Naive B cell (primary cell): ENCODE measurements around the gene ZCCHC2. TPM values are rescaled to one million over a fixed set of nuclear protein-coding genes. Genes with fewer than 3 reads are reported as not detected.

Source experiments
- ATAC-seq, 2 donors: fragments of 150-1000 bp; cut with Tn5 transposase; 2 replicates each; pipeline ENCODE4 v1.10.0; 2021; ENCODE audit warnings: low read depth in 2 of 2, mild to moderate bottlenecking in 2 of 2, moderate library complexity in 2 of 2
- DNase-seq: peaks from one replicate; pipeline ENCODE4 v3.0.0; 2022
- H3K27ac Mint-ChIP-seq, 6 donors: one replicate each; pipeline ENCODE4 v1.8.0; 2020 to 2022; ENCODE audit warnings: mild to moderate bottlenecking in 6 of 6, mixed read lengths in 6 of 6, moderate library complexity in 5 of 6, inconsistent platforms in 2 of 6
- H3K27me3 Mint-ChIP-seq, 3 donors: one replicate each; pipeline ENCODE4 v1.8.0; 2021 to 2022; ENCODE audit warnings: mixed read lengths in 3 of 3, mild to moderate bottlenecking in 1 of 3
- H3K36me3 Mint-ChIP-seq, 2 donors: one replicate each; pipeline ENCODE4 v1.8.0; 2020 to 2022; ENCODE audit warnings: mixed read lengths in 2 of 2, inconsistent platforms in 1 of 2, mild to moderate bottlenecking in 1 of 2
- H3K4me1 Mint-ChIP-seq, 3 donors: one replicate each; pipeline ENCODE4 v1.8.0; 2020 to 2022; ENCODE audit warnings: mixed read lengths in 3 of 3, inconsistent platforms in 1 of 3, mild to moderate bottlenecking in 1 of 3, moderate library complexity in 1 of 3
- H3K4me3 Mint-ChIP-seq, 8 donors: one replicate each; pipeline ENCODE4 v1.8.0; 2020 to 2022; ENCODE audit warnings: mild to moderate bottlenecking in 8 of 8, mixed read lengths in 8 of 8, moderate library complexity in 8 of 8, inconsistent platforms in 2 of 8
- H3K9me3 Mint-ChIP-seq, 7 donors: one replicate each; pipeline ENCODE4 v1.8.0; 2020 to 2022; ENCODE audit warnings: mixed read lengths in 7 of 7, mild to moderate bottlenecking in 5 of 7, inconsistent platforms in 2 of 7, moderate library complexity in 1 of 7
- polyA plus RNA-seq, 6 donors: library from polyadenylated mRNA; unstranded; fragments of 300-500 nt; fragmentation: Illumina TruSeq; gene quantifications; one replicate each; pipeline ENCODE4 v1.2.3, GENCODE V29; 2021; ENCODE audit warnings: low read depth in 6 of 6

The ZCCHC2 gene
- polyA plus RNA-seq, 6 donors from 2014 or later, result 2.5 to 4.6 (median 2.8) TPM; not detected in 1

DNA sequence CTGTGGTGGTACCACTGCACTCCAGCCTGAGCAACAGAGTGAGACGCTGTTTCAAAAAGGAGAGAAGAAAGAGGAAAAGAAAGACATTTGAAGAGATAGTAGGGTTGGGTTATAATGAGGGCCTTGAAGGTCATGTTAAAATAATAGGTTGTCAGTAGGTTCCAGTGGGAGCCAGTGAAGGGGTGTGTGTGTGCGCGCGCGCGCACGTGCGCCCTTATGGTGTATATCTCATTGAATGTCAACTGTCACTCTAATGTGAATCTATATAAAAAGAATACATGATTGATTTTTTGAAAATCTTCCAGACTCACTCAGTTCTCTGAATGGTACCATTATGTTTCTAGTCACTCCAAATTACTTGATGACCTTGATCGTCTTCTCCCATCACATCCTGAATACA lies 9.1 kb downstream of the ZCCHC2 start:
- H3K4me1 Mint-ChIP-seq, result peaks cover 43 to 74% (median 56%) of the 10 kb centered on the region in 3 donors

DNA sequence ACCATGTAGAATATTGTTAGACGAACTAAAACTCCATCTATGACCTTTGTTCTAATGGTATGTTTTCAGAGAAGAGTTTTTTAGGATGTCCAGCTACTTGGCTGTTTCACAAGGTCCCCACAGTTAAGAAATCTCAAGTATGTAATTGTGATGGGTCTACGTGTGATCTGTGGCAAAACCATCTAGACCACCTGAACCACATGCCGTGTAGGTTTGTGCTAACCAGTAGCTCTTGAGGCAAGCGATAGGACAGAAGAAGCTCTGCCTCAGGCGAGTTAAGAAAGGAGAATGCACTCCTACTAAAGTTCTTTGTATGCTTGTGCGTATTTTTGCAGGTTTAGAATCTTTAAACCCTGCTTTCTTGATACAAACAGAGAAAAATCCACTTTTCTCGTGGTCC lies 13.2 kb downstream of the ZCCHC2 start:
- Mint-ChIP-seq H3K9me3 (no peaks in the 10 kb centered on the region), H3K4me3 (no peak overlapping the region), H3K27me3 (no peaks in the 10 kb centered on the region), H3K4me1 (peaks cover 29 to 46% (median 46%) of the 10 kb centered on the region in 3 donors), H3K27ac (no peak overlapping the region), H3K36me3 (peaks cover 0 to under 1% of the 10 kb centered on the region in 2 donors)
- DNase-seq, result no peak
- ATAC-seq, result no peak

More for the DNA sequence above, 9.1 kb downstream of the ZCCHC2 start:
- no peaks in the 10 kb centered on the region for H3K27me3 Mint-ChIP-seq
- peak overlapping the region in 2 of 8 donors; percentile 8 to 31 for H3K4me3 Mint-ChIP-seq
- ATAC-seq (no peak), DNase-seq (no peak)
- peak overlapping the region in 2 of 6 donors; percentile 1 to 54 for H3K27ac Mint-ChIP-seq
- H3K9me3 Mint-ChIP-seq, result no peaks in the 10 kb centered on the region
- H3K36me3 Mint-ChIP-seq, result no peaks in the 10 kb centered on the region

DNA sequence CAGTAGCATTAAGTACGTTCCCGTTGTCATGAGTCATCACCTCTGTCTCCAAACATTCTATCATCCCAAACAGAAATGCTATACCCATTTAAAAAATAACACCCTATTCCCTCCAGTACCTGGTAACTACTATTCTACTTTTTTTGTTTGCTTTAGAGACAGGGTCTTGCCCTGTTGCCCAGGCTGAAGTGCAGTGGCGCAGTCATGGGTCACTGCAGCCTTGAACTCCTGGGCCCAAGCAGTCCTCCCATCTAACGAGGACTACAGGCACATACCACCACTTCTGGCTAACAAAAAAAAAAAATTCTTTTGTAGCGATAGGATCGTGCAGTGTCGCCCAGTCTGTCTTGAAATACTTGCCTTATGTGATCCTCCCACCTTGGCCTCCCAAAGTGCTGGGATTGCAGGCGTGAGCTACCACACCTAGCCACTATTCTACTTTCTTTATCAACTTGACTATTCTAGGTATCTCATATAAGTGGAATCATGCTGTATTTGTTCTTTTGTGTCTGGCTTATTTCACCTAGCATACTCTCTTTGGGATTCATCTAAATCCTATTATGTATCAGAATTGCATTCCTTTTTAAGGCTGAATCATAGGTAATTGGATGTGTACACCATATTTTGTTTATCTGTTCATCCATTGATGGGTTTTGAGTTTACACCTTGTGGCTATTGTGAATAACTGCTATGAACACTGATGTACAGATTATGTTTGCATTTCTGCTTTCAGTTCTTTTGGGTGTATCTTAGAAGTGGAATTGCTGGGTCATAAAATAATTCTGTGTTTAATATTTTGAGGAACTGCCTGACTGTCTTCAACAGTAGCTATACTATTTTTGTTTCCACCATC lies 14.4 kb downstream of the ZCCHC2 start:
- ATAC-seq, result no peak
- H3K9me3 Mint-ChIP-seq, result no peaks in the 10 kb centered on the region
- H3K36me3 Mint-ChIP-seq, result peaks cover 7 to 8% of the 10 kb centered on the region in 2 donors
- H3K27me3 Mint-ChIP-seq, result no peaks in the 10 kb centered on the region
- no peak overlapping the region for H3K27ac Mint-ChIP-seq
- peak overlapping the region in 1 of 8 donors; percentile 77 for H3K4me3 Mint-ChIP-seq
- DNase-seq, result no peak
- H3K4me1 Mint-ChIP-seq, result peaks cover 17 to 36% (median 35%) of the 10 kb centered on the region in 3 donors

DNA sequence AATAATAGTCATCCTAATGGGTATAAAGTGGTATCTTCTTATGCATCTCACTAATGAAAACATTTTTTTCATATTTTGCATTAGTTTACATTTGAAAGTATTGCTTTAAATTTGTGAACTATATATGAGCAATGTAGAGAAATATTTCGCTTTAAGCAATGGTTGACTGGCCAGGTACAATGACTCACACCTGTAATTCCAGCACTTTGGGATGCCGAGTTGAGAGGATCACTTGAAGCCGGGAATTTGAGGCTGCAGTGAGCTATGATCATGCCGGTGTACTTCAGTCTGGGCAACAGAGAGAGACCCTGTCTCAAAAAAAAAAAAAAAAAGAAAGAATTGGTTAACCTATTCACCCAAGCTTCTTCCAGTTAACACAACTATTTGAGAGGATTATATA lies 15.1 kb downstream of the ZCCHC2 start:
- ATAC-seq, result no peak
- DNase-seq, result no peak
- Mint-ChIP-seq H3K27me3 (no peaks in the 10 kb centered on the region), H3K4me3 (no peak overlapping the region), H3K27ac (no peak overlapping the region), H3K4me1 (peaks cover 15 to 35% (median 33%) of the 10 kb centered on the region in 3 donors), H3K9me3 (no peaks in the 10 kb centered on the region), H3K36me3 (peaks cover 12 to 14% of the 10 kb centered on the region in 2 donors)

DNA sequence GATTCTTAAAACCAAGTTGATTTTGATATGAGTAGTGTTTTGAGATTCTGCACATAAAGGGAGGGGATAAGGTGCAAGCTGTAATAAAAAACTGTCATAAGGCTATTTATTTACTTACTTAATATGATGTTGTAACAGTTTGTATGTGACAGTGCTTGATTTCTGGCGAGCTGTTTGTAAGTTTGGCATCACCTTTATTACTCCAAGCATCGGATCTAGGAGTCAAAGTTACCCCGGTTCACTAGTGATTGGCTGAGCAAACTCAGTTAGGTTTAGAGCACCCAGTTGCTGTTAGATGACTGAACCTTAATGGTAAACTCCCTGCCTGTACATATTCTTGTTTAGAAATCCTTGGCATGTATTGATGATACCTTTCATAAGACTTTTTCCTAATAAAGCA lies 16.1 kb downstream of the ZCCHC2 start:
- no peaks in the 10 kb centered on the region for H3K27me3 Mint-ChIP-seq
- H3K36me3 Mint-ChIP-seq, result peaks cover 22% of the 10 kb centered on the region in 2 donors
- H3K4me3 Mint-ChIP-seq, result no peak overlapping the region
- DNase-seq (no peak), ATAC-seq (no peak)
- H3K9me3 Mint-ChIP-seq, result no peaks in the 10 kb centered on the region
- peaks cover 15 to 35% (median 27%) of the 10 kb centered on the region in 3 donors for H3K4me1 Mint-ChIP-seq
- H3K27ac Mint-ChIP-seq, result no peak overlapping the region

DNA sequence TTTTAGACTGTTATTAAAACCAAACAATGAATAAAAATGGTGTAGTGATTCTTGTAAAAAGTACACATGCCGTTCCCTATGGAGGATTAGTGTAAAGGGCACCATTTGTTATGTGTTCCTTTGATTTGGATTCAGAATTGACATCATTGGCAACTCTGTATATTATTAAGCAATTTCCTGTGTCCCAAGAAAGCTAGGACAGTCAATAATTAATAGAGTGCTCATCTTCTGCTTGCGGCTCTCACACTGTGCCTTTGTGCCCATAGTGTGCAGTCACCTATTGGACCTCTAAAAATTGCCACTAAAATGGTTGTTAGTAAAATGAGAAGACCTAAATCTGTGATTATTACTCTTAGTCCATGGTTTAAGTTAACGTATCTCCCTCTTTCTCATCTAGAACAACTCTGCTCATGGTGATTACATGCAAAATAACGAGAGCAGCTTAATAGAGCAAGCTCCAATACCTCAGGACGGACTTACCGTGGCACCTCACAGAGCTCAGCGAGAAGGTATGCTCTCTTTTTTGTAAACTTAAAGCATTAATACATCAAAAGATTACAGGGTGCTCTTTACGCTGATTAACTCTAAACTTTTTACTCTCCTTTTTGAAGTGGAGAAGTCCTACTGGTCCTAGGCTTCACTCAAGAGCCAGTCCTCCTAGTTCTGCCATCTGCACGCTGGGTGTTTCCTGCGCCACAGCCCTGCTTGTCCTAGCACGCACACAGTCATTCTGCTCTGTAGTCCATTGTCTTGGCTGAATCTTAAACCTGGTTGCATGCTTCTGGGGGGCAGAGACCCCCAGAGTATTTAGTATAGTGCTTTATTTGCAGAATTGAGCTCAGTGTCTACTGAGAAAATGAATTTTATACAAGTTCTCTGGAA lies 16.7 kb downstream of the ZCCHC2 start:
- H3K4me1 Mint-ChIP-seq, result peaks cover 10 to 28% (median 21%) of the 10 kb centered on the region in 3 donors
- no peak for DNase-seq
- no peak overlapping the region for H3K4me3 Mint-ChIP-seq
- H3K27me3 Mint-ChIP-seq, result no peaks in the 10 kb centered on the region
- H3K27ac Mint-ChIP-seq, result no peak overlapping the region
- ATAC-seq, result no peak
- peaks cover 22 to 23% of the 10 kb centered on the region in 2 donors for H3K36me3 Mint-ChIP-seq
- H3K9me3 Mint-ChIP-seq, result no peaks in the 10 kb centered on the region

DNA sequence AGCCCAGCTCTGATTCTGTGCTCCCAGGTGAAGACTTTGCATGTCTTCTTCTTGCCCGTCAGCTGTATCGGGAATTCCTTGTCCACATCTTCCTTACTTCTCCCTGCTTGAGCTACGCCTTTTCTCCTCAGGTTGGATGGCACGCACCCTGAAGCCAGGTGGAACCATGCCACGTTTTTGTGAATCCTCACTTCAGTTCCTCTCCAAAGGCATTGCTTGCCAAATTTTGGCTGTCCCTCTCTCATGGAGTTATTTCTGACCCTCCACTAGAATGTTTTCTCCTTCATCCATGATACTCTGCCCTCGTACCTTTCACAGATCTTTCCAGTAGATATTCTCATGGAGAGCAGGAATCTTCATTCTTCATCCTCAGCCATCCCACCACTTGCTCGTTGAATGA lies 20.2 kb downstream of the ZCCHC2 start:
- DNase-seq (no peak), ATAC-seq (no peak)
- Mint-ChIP-seq H3K36me3 (peaks cover 22 to 23% of the 10 kb centered on the region in 2 donors), H3K4me1 (peaks cover 0 to 2% (median 0%) of the 10 kb centered on the region in 3 donors), H3K9me3 (no peaks in the 10 kb centered on the region), H3K27me3 (no peaks in the 10 kb centered on the region), H3K4me3 (peak overlapping the region in 1 of 8 donors; percentile 72), H3K27ac (no peak overlapping the region)

DNA sequence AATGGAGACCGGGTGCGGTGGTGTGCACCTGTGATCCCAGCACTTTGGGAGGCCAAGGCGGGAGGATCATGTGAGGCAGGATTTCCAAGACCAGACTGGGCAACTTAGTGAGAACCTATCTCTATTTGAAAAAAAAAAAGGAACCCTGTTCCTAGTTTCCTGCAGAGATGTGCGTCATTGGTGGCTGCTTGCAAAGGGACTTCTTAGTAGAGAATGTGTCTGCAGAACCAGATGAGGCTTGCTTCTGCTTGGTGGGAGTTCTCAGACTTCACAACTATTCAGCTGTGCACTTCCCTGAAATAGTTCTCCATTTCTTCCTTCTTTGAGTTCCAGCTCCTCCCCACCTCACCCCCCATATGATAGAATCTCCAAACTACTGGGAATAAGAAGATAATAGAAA lies 22.3 kb downstream of the ZCCHC2 start:
- ATAC-seq (no peak), DNase-seq (no peak)
- H3K36me3 Mint-ChIP-seq, result peaks cover 23 to 31% of the 10 kb centered on the region in 2 donors
- H3K27ac Mint-ChIP-seq, result no peak overlapping the region
- peaks cover 0 to 4% (median 2%) of the 10 kb centered on the region in 3 donors for H3K4me1 Mint-ChIP-seq
- H3K27me3 Mint-ChIP-seq, result no peaks in the 10 kb centered on the region
- H3K4me3 Mint-ChIP-seq, result no peak overlapping the region
- no peaks in the 10 kb centered on the region for H3K9me3 Mint-ChIP-seq

DNA sequence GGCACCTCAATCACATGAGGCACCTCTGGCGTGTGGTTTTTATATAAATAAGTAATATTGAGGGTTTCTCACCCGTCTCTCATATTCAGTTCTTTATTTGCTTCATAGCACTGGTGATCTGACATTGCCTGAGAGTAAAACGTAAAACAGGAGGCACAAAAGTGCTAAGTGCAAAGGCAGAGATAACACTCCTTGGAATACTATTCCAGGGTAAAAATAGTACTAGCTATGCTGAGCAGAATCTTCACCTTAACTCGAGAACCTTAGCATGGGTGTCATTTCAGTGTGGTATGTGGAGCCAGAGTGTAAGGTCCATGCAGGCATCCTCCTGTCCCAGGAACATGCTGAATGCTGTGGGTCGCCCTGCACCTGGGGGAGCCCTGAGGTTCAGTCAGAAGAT lies 26.9 kb downstream of the ZCCHC2 start:
- H3K9me3 Mint-ChIP-seq, result no peaks in the 10 kb centered on the region
- peaks cover 20 to 30% of the 10 kb centered on the region in 2 donors for H3K36me3 Mint-ChIP-seq
- H3K4me1 Mint-ChIP-seq, result peaks cover 15 to 21% (median 18%) of the 10 kb centered on the region in 3 donors
- no peaks in the 10 kb centered on the region for H3K27me3 Mint-ChIP-seq
- H3K4me3 Mint-ChIP-seq, result no peak overlapping the region
- DNase-seq, result no peak
- peak overlapping the region in 2 of 6 donors; percentile 63 to 66 for H3K27ac Mint-ChIP-seq
- no peak for ATAC-seq

DNA sequence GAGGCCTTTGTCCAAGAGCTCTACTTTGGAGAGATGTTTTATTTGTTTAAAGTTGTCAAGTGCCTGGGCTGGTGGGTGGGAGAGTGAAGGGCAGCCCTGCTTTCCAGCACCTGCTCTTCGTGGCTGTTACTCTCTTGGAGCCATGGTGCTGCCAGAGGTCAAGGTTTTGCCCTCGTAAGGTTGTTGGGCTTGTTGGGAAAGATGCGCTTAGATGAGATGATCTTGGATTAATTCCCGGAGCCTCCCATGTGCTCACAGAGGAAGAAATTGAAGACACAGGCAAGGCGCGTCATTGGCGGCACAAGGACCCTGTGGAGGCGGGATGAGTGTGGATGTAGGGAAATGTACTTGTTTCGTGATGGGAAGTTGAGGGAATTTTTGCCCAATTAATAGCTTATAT lies 27.9 kb downstream of the ZCCHC2 start:
- ATAC-seq (no peak), DNase-seq (no peak)
- no peaks in the 10 kb centered on the region for H3K27me3 Mint-ChIP-seq
- H3K9me3 Mint-ChIP-seq, result no peaks in the 10 kb centered on the region
- H3K4me1 Mint-ChIP-seq, result peaks cover 15 to 21% (median 18%) of the 10 kb centered on the region in 3 donors
- peaks cover 20 to 30% of the 10 kb centered on the region in 2 donors for H3K36me3 Mint-ChIP-seq
- H3K4me3 Mint-ChIP-seq, result peak overlapping the region in 1 of 8 donors; percentile 48
- H3K27ac Mint-ChIP-seq, result peak overlapping the region in 1 of 6 donors; percentile 68

DNA sequence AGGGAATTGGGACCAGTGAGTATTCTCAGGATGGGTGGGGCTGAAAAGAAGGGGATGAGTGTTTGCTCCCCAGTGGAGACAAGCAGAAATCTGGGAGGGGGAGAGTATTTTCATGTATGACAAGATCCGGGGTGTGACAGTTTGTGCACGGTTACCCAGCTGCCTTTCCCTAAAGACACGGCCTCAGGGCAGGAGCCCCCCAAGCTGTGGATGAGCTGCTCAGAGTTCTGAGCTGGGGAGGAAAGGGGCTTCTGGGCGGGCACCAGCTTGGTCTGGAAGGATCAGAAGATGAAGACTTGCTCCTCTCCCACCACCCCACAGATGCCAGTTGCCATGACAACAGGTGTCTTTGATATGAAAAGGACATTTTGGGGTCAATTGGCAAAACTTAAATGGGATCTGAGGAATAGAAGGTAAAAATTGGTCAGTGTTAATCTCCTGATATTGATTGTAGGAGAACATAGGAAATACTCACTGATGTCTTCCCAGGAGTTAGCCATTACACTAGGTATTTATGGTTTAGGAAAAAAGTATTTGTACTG lies 29.2 kb downstream of the ZCCHC2 start:
- Mint-ChIP-seq H3K4me1 (peaks cover 21 to 26% (median 24%) of the 10 kb centered on the region in 3 donors), H3K27me3 (no peaks in the 10 kb centered on the region), H3K27ac (peak overlapping the region in 3 of 6 donors; percentile 42 to 70 (median 51)), H3K4me3 (no peak overlapping the region), H3K36me3 (peaks cover 28 to 39% of the 10 kb centered on the region in 2 donors), H3K9me3 (no peaks in the 10 kb centered on the region)
- DNase-seq (no peak), ATAC-seq (no peak)

DNA sequence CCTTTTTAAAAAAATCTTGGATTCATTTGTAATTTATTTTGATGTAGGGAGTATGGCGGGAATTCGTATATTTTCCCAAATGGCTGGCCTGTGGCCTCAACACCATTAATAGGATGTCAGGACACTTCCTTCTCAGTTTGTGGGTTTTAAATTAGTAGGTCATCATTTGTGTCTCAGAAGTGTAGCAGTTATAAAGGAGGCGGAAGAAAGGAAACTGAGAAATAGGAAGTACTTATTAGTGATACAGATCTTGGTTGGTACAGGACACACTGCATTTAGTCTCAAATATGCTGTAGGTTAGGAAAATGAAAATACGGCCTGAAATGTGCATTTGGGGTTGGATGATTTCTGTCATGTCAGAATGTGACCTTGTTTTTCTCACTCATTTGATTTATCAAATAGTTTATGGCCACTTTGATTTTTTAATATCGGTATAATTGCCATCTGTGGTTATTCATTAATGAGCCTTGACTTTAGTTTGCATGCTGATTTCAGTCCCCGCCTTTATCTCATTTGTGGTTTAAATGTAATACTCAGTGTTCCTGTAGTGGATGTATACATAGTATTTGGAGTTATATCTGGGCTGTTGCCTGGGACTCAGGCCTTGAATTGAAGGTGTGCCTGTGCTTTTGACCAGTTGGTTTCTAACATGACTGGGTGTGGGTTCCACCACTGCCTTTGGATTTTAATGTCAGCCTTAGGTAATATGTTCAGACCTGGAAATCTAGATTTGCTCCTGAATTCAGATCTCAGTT lies 31.4 kb downstream of the ZCCHC2 start:
- Mint-ChIP-seq H3K4me1 (peaks cover 27 to 32% (median 30%) of the 10 kb centered on the region in 3 donors), H3K9me3 (no peaks in the 10 kb centered on the region), H3K27me3 (no peaks in the 10 kb centered on the region), H3K4me3 (peak overlapping the region in 2 of 8 donors; percentile 10), H3K36me3 (peaks cover 41 to 44% of the 10 kb centered on the region in 2 donors), H3K27ac (peak overlapping the region; percentile 1 to 82 (median 34))
- DNase-seq (no peak), ATAC-seq (peak; percentile 70 to 71)
